HEK293 (cell line): ENCODE measurements around the gene KCNK3.
A peak's percentile ranks its signal among the peaks of the same experiment; 100 is the strongest.

Source experiments
- HOXA7 ChIP-seq: sonication (generic); formaldehyde crosslinking; IDR thresholded peaks from 2 replicates; pipeline ENCODE4 v1.8.1; 2022; ENCODE audit warnings: missing genetic modification reagents, borderline replicate concordance
- ZBTB21 ChIP-seq: fragments of 450-650 bp; formaldehyde crosslinking; IDR thresholded peaks from 2 replicates; pipeline ENCODE4 v1.5.1; 2017; ENCODE audit warnings: missing biosample characterization, missing genetic modification characterization
- ZNF561 ChIP-seq: fragments of 450-650 bp; IDR thresholded peaks from 2 replicates; pipeline ENCODE4 v1.5.1; 2018; ENCODE audit warnings: missing biosample characterization, missing genetic modification characterization, borderline replicate concordance
- ZNF600 ChIP-seq: fragments of 450-650 bp; formaldehyde crosslinking; IDR thresholded peaks from 2 replicates; pipeline ENCODE4 v1.5.1; 2016; ENCODE audit warnings: missing biosample characterization, missing genetic modification characterization
- ZNF660 ChIP-seq: fragments of 450-650 bp; IDR thresholded peaks from 2 replicates; pipeline ENCODE4 v1.5.1; 2018; ENCODE audit warnings: missing biosample characterization, mild to moderate bottlenecking, missing genetic modification characterization
- ZNF707 ChIP-seq: fragments of 450-650 bp; formaldehyde crosslinking; IDR thresholded peaks from 2 replicates; pipeline ENCODE4 v1.5.1; 2016; ENCODE audit warnings: missing biosample characterization, missing genetic modification characterization
- TF ChIP-seq, protein P1 (sequence below): fragments of 450-650 bp; formaldehyde crosslinking; IDR thresholded peaks from 2 replicates; pipeline ENCODE4 v1.5.1; 2016; ENCODE audit warnings: missing biosample characterization, missing genetic modification characterization
- TF ChIP-seq, protein P2 (sequence below): fragments of 450-650 bp; formaldehyde crosslinking; IDR thresholded peaks from 2 replicates; pipeline ENCODE4 v1.5.1; 2016; ENCODE audit warnings: missing biosample characterization, missing genetic modification characterization, borderline replicate concordance
- TF ChIP-seq, protein P3 (sequence below): fragments of 450-650 bp; formaldehyde crosslinking; IDR thresholded peaks from 2 replicates; pipeline ENCODE4 v1.5.1; 2016; ENCODE audit warnings: missing biosample characterization, missing genetic modification characterization
- TF ChIP-seq, protein P4 (sequence below): fragments of 450-650 bp; formaldehyde crosslinking; IDR thresholded peaks from 2 replicates; pipeline ENCODE4 v1.5.1; 2016; ENCODE audit warnings: missing biosample characterization, missing genetic modification characterization
- TF ChIP-seq, protein P5 (sequence below): sonication (generic); formaldehyde crosslinking; IDR thresholded peaks from 2 replicates; pipeline ENCODE4 v1.8.1; 2022; ENCODE audit warnings: mild to moderate bottlenecking, moderate library complexity, missing genetic modification reagents
- TF ChIP-seq, protein P6 (sequence below): fragments of 450-650 bp; formaldehyde crosslinking; IDR thresholded peaks from 2 replicates; pipeline ENCODE4 v1.5.1; 2016; ENCODE audit warnings: missing biosample characterization, missing genetic modification characterization
- TF ChIP-seq, protein P7 (sequence below): fragments of 450-650 bp; formaldehyde crosslinking; IDR thresholded peaks from 2 replicates; pipeline ENCODE4 v1.5.1; 2016; ENCODE audit warnings: missing biosample characterization, missing genetic modification characterization
- TF ChIP-seq, protein P8 (sequence below): fragments of 450-650 bp; formaldehyde crosslinking; IDR thresholded peaks from 2 replicates; pipeline ENCODE4 v1.5.1; 2016; ENCODE audit warnings: missing biosample characterization, missing genetic modification characterization

KCNK3 gene

DNA sequence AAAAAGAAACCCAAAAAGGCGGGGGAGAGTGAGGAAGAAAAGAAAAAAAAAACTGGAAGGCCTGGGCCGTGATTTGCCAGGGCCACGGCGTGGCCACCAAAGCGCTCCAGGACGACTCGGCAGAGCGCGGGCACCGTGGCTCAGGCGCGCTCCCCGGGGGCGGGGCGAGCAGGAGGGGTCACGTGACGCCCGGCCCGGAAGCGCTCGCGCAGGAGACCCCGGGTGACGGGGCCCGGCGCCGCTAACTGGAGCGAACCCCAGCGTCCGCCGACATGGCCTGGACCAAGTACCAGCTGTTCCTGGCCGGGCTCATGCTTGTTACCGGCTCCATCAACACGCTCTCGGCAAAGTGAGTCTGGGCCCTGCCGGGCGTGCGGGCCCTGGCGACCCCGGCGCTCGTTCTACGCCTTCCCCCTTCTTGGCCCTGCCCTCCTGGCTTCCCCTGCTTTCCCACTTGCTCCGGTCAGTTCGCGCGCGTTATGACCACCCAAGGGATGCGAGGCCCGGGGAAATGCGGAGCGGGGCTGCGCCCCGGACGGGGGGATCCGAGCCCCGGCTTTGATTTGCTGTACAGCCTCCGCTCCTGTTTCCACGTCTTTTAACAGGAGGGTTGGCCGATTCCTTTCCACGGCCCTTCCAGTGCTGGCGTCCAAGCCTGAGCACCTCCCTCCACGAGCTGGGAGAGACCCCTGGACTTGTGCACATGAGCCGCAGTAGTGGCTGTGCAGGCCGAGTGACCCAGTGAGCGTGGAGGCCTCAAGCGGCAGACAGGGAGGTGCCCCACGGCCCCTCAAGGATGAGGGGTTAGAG is 71.8 kb downstream of the KCNK3 start, which contains the start of gene SLC35F6 (continued):
- TF ChIP-seq, protein P1, sequence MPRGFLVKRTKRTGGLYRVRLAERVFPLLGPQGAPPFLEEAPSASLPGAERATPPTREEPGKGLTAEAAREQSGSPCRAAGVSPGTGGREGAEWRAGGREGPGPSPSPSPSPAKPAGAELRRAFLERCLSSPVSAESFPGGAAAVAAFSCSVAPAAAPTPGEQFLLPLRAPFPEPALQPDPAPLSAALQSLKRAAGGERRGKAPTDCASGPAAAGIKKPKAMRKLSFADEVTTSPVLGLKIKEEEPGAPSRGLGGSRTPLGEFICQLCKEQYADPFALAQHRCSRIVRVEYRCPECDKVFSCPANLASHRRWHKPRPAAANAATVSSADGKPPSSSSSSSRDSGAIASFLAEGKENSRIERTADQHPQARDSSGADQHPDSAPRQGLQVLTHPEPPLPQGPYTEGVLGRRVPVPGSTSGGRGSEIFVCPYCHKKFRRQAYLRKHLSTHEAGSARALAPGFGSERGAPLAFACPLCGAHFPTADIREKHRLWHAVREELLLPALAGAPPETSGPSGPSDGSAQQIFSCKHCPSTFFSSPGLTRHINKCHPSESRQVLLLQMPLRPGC = 0 out of 2 replicates have a peak, but pooled peaks have one; percentile 10
- peak; percentile 66 for TF ChIP-seq ZNF600 (tag by site-specific recombination)
- no peak for TF ChIP-seq ZNF707 (tag by site-specific recombination)
- 0 out of 2 replicates have a peak, but pooled peaks have one; percentile 40 for TF ChIP-seq ZNF561 (tag by site-specific recombination)
- TF ChIP-seq, protein P2, sequence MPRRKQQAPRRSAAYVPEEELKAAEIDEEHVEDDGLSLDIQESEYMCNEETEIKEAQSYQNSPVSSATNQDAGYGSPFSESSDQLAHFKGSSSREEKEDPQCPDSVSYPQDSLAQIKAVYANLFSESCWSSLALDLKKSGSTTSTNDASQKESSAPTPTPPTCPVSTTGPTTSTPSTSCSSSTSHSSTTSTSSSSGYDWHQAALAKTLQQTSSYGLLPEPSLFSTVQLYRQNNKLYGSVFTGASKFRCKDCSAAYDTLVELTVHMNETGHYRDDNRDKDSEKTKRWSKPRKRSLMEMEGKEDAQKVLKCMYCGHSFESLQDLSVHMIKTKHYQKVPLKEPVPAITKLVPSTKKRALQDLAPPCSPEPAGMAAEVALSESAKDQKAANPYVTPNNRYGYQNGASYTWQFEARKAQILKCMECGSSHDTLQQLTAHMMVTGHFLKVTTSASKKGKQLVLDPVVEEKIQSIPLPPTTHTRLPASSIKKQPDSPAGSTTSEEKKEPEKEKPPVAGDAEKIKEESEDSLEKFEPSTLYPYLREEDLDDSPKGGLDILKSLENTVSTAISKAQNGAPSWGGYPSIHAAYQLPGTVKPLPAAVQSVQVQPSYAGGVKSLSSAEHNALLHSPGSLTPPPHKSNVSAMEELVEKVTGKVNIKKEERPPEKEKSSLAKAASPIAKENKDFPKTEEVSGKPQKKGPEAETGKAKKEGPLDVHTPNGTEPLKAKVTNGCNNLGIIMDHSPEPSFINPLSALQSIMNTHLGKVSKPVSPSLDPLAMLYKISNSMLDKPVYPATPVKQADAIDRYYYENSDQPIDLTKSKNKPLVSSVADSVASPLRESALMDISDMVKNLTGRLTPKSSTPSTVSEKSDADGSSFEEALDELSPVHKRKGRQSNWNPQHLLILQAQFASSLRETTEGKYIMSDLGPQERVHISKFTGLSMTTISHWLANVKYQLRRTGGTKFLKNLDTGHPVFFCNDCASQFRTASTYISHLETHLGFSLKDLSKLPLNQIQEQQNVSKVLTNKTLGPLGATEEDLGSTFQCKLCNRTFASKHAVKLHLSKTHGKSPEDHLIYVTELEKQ (tag by site-specific recombination) = 0 out of 2 replicates have a peak, but pooled peaks have one; percentile 6
- TF ChIP-seq, protein P3, sequence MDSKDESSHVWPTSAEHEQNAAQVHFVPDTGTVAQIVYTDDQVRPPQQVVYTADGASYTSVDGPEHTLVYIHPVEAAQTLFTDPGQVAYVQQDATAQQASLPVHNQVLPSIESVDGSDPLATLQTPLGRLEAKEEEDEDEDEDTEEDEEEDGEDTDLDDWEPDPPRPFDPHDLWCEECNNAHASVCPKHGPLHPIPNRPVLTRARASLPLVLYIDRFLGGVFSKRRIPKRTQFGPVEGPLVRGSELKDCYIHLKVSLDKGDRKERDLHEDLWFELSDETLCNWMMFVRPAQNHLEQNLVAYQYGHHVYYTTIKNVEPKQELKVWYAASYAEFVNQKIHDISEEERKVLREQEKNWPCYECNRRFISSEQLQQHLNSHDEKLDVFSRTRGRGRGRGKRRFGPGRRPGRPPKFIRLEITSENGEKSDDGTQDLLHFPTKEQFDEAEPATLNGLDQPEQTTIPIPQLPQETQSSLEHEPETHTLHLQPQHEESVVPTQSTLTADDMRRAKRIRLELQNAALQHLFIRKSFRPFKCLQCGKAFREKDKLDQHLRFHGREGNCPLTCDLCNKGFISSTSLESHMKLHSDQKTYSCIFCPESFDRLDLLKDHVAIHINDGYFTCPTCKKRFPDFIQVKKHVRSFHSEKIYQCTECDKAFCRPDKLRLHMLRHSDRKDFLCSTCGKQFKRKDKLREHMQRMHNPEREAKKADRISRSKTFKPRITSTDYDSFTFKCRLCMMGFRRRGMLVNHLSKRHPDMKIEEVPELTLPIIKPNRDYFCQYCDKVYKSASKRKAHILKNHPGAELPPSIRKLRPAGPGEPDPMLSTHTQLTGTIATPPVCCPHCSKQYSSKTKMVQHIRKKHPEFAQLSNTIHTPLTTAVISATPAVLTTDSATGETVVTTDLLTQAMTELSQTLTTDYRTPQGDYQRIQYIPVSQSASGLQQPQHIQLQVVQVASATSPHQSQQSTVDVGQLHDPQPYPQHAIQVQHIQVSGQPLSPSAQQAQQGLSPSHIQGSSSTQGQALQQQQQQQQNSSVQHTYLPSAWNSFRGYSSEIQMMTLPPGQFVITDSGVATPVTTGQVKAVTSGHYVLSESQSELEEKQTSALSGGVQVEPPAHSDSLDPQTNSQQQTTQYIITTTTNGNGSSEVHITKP (tag by site-specific recombination) = peak; percentile 89
- TF ChIP-seq ZNF660 = peak; percentile 35; the same call in 1 of the 2 replicates
- TF ChIP-seq, protein P4, sequence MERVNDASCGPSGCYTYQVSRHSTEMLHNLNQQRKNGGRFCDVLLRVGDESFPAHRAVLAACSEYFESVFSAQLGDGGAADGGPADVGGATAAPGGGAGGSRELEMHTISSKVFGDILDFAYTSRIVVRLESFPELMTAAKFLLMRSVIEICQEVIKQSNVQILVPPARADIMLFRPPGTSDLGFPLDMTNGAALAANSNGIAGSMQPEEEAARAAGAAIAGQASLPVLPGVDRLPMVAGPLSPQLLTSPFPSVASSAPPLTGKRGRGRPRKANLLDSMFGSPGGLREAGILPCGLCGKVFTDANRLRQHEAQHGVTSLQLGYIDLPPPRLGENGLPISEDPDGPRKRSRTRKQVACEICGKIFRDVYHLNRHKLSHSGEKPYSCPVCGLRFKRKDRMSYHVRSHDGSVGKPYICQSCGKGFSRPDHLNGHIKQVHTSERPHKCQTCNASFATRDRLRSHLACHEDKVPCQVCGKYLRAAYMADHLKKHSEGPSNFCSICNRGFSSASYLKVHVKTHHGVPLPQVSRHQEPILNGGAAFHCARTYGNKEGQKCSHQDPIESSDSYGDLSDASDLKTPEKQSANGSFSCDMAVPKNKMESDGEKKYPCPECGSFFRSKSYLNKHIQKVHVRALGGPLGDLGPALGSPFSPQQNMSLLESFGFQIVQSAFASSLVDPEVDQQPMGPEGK = peak; percentile 44
- TF ChIP-seq, protein P5, sequence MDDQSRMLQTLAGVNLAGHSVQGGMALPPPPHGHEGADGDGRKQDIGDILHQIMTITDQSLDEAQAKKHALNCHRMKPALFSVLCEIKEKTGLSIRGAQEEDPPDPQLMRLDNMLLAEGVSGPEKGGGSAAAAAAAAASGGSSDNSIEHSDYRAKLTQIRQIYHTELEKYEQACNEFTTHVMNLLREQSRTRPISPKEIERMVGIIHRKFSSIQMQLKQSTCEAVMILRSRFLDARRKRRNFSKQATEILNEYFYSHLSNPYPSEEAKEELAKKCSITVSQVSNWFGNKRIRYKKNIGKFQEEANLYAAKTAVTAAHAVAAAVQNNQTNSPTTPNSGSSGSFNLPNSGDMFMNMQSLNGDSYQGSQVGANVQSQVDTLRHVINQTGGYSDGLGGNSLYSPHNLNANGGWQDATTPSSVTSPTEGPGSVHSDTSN (CRISPR knock-in tag) = peak; percentile 71; the same call in 1 of the 2 replicates
- TF ChIP-seq, protein P6, sequence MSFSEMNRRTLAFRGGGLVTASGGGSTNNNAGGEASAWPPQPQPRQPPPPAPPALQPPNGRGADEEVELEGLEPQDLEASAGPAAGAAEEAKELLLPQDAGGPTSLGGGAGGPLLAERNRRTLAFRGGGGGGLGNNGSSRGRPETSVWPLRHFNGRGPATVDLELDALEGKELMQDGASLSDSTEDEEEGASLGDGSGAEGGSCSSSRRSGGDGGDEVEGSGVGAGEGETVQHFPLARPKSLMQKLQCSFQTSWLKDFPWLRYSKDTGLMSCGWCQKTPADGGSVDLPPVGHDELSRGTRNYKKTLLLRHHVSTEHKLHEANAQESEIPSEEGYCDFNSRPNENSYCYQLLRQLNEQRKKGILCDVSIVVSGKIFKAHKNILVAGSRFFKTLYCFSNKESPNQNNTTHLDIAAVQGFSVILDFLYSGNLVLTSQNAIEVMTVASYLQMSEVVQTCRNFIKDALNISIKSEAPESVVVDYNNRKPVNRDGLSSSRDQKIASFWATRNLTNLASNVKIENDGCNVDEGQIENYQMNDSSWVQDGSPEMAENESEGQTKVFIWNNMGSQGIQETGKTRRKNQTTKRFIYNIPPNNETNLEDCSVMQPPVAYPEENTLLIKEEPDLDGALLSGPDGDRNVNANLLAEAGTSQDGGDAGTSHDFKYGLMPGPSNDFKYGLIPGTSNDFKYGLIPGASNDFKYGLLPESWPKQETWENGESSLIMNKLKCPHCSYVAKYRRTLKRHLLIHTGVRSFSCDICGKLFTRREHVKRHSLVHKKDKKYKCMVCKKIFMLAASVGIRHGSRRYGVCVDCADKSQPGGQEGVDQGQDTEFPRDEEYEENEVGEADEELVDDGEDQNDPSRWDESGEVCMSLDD (tag by site-specific recombination) = peak; percentile 62; the same call in 1 of the 2 replicates
- TF ChIP-seq, protein P7, sequence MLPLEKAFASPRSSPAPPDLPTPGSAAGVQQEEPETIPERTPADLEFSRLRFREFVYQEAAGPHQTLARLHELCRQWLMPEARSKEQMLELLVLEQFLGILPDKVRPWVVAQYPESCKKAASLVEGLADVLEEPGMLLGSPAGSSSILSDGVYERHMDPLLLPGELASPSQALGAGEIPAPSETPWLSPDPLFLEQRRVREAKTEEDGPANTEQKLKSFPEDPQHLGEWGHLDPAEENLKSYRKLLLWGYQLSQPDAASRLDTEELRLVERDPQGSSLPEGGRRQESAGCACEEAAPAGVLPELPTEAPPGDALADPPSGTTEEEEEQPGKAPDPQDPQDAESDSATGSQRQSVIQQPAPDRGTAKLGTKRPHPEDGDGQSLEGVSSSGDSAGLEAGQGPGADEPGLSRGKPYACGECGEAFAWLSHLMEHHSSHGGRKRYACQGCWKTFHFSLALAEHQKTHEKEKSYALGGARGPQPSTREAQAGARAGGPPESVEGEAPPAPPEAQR (tag by site-specific recombination) = no peak
- TF ChIP-seq HOXA7 (CRISPR knock-in tag) = no peak
- TF ChIP-seq ZBTB21 (tag by site-specific recombination) = no peak
- TF ChIP-seq, protein P8, sequence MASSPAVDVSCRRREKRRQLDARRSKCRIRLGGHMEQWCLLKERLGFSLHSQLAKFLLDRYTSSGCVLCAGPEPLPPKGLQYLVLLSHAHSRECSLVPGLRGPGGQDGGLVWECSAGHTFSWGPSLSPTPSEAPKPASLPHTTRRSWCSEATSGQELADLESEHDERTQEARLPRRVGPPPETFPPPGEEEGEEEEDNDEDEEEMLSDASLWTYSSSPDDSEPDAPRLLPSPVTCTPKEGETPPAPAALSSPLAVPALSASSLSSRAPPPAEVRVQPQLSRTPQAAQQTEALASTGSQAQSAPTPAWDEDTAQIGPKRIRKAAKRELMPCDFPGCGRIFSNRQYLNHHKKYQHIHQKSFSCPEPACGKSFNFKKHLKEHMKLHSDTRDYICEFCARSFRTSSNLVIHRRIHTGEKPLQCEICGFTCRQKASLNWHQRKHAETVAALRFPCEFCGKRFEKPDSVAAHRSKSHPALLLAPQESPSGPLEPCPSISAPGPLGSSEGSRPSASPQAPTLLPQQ (tag by site-specific recombination) = peak; percentile 75
